Skin epidermis (tissue), 12 donors: ENCODE data around the gene GRIN3B.

Experiments used
- H3K27ac ChIP-seq, 21 experiments: fragments of 200-600 bp; sonication (generic) in 11 of 21; one replicate each; pipeline ENCODE4 v1.5.0; 2020; ENCODE audit warnings: mild to moderate bottlenecking in 3 of 21, inconsistent platforms in 2 of 21, moderate library complexity in 2 of 21
- H3K4me3 ChIP-seq, 7 experiments: fragments of 200-600 bp; sonication (generic) in 2 of 7; one replicate each; pipeline ENCODE4 v1.5.0; 2020; ENCODE audit warnings: inconsistent platforms in 2 of 7, mild to moderate bottlenecking in 2 of 7, moderate library complexity in 1 of 7

GRIN3B gene

GRCh38 chr19:1002600-1002999 lies 2.4 kb downstream of the GRIN3B start:
- Histone ChIP-seq H3K4me3 (no peak overlapping the region), H3K27ac (no peak overlapping the region)

- no peak overlapping the region for H3K27ac ChIP-seq
- no peak overlapping the region for H3K4me3 ChIP-seq
Observed at GRCh38 chr19:1003283-1003682, 3.1 kb downstream of the GRIN3B start.

- Histone ChIP-seq H3K27ac (no peak overlapping the region), H3K4me3 (no peak overlapping the region)
Observed at GRCh38 chr19:1004204-1004802, 4.1 kb downstream of the GRIN3B start.

- H3K27ac ChIP-seq = no peak overlapping the region
- no peak overlapping the region for H3K4me3 ChIP-seq
Observed at GRCh38 chr19:1004803-1005664, 4.8 kb downstream of the GRIN3B start.

- H3K4me3 ChIP-seq = no peak overlapping the region
- H3K27ac ChIP-seq = no peak overlapping the region
Observed at GRCh38 chr19:1006711-1007398, 6.6 kb downstream of the GRIN3B start.

GRCh38 chr19:1007399-1008251 lies 7.4 kb downstream of the GRIN3B start:
- H3K4me3 ChIP-seq = no peak overlapping the region

GRCh38 chr19:1008268-1009040 lies 8.2 kb downstream of the GRIN3B start:
- Histone ChIP-seq H3K4me3 (no peak overlapping the region), H3K27ac (no peak overlapping the region)

More at GRCh38 chr19:1007399-1008251, 7.4 kb downstream of the GRIN3B start:
- no peak overlapping the region for H3K27ac ChIP-seq

- Histone ChIP-seq H3K4me3 (no peak overlapping the region), H3K27ac (no peak overlapping the region)
Observed at GRCh38 chr19:1009041-1009980, 9.1 kb downstream of the GRIN3B start.

GRCh38 chr19:1009981-1010538 lies 9.8 kb downstream of the GRIN3B start:
- Histone ChIP-seq H3K4me3 (no peak overlapping the region), H3K27ac (no peak overlapping the region)

- Histone ChIP-seq H3K4me3 (no peak overlapping the region), H3K27ac (no peak overlapping the region)
Observed at GRCh38 chr19:1010586-1011510, 10.6 kb downstream of the GRIN3B start.

GRCh38 chr19:1011831-1012333 lies 11.7 kb downstream of the GRIN3B start:
- Histone ChIP-seq H3K4me3 (no peak overlapping the region), H3K27ac (no peak overlapping the region)

- Histone ChIP-seq H3K27ac (no peak overlapping the region), H3K4me3 (no peak overlapping the region)
Observed at GRCh38 chr19:1012334-1012733, 12.1 kb downstream of the GRIN3B start.

- Histone ChIP-seq H3K27ac (no peak overlapping the region), H3K4me3 (no peak overlapping the region)
Observed at GRCh38 chr19:1013218-1013617, 13.0 kb downstream of the GRIN3B start.

GRCh38 chr19:1014161-1015060 lies 14.2 kb downstream of the GRIN3B start:
- Histone ChIP-seq H3K4me3 (no peak overlapping the region), H3K27ac (peak overlapping the region in 2 of 21 experiments; percentile 32 to 96)

- no peak overlapping the region for H3K4me3 ChIP-seq
- H3K27ac ChIP-seq = peak overlapping the region in 7 of 21 experiments; percentile 2 to 96 (median 74)
Observed at GRCh38 chr19:1015061-1015781, 15.0 kb downstream of the GRIN3B start.
